CD4-positive, alpha-beta T cell (primary cell): ENCODE measurements around the gene MS4A3. TPM values are rescaled to one million over a fixed set of nuclear protein-coding genes. Genes with fewer than 3 reads are reported as not detected.

Experiments
- ATAC-seq: fragments of 200-7000 bp; cut with Tn5 transposase; one replicate; pipeline ENCODE4 v1.10.0; 2022; ENCODE audit warnings: mild to moderate bottlenecking; ENCODE audit not compliant: poor library complexity
- CTCF ChIA-PET: fragments of 350-600 bp; sonication (Branson Sonifier 250); formaldehyde crosslinking; loops from one replicate; lab custom pipeline; 2021; ENCODE audit warnings: antibody characterized with exemption, inconsistent platforms; lab: Charles Lee
- POLR2A ChIA-PET: fragments of 350-600 bp; sonication (Branson Sonifier 250); formaldehyde crosslinking; loops from one replicate; lab custom pipeline; 2021; ENCODE audit warnings: antibody characterized with exemption, inconsistent platforms; lab: Charles Lee
- DNase-seq, 14 experiments: peaks; one replicate each; pipeline ENCODE4 v3.0.0-alpha.2; 2013 to 2020; ENCODE audit warnings: mixed read lengths in 2 of 14
- H3K27ac ChIP-seq, 2 donors: one replicate each; pipeline versions ENCODE4 v1.5.1 to v1.7.0; 2013; ENCODE audit warnings: low read length in 2 of 2, low read depth in 1 of 2, mild to moderate bottlenecking in 1 of 2
- H3K27me3 ChIP-seq, 2 experiments: 1 replicate in 1 of 2; 2 replicates in 1 of 2; pipeline versions ENCODE4 v1.6.1 to v1.7.0; 2013; ENCODE audit warnings: low read length in 2 of 2, control low read depth in 1 of 2, mild to moderate bottlenecking in 1 of 2, moderate library complexity in 1 of 2; ENCODE audit not compliant: insufficient read depth in 2 of 2, control insufficient read depth in 1 of 2
- H3K36me3 ChIP-seq: one replicate; pipeline ENCODE4 v1.6.1; 2013; ENCODE audit warnings: low read length, control low read depth; ENCODE audit not compliant: insufficient read depth
- H3K4me1 ChIP-seq: one replicate; pipeline ENCODE4 v1.6.1; 2013; ENCODE audit warnings: low read length, control low read depth; ENCODE audit not compliant: insufficient read depth
- H3K4me3 ChIP-seq: one replicate; pipeline ENCODE4 v1.5.1; 2013; ENCODE audit warnings: mild to moderate bottlenecking, low read length, moderate library complexity
- H3K9me3 ChIP-seq, 2 experiments: 1 replicate in 1 of 2; 2 replicates in 1 of 2; pipeline versions ENCODE4 v1.6.1 to v1.7.0; 2013; ENCODE audit warnings: low read length in 2 of 2, mild to moderate bottlenecking in 2 of 2, control low read depth in 1 of 2, moderate library complexity in 1 of 2; ENCODE audit not compliant: control insufficient read depth in 1 of 2, insufficient read depth in 1 of 2
- H3K27ac Mint-ChIP-seq: one replicate; pipeline ENCODE4 v1.8.0; 2020; ENCODE audit warnings: mixed read lengths
- H3K27me3 Mint-ChIP-seq: one replicate; pipeline ENCODE4 v1.8.0; 2021; ENCODE audit warnings: mixed read lengths
- H3K36me3 Mint-ChIP-seq: one replicate; pipeline ENCODE4 v1.8.0; 2021; ENCODE audit warnings: low read depth, mixed read lengths
- H3K4me1 Mint-ChIP-seq: one replicate; pipeline ENCODE4 v1.8.0; 2021; ENCODE audit warnings: low read depth, mixed read lengths
- H3K4me3 Mint-ChIP-seq: one replicate; pipeline ENCODE4 v1.8.0; 2020; ENCODE audit warnings: mild to moderate bottlenecking, mixed read lengths
- H3K9me3 Mint-ChIP-seq: one replicate; pipeline ENCODE4 v1.8.0; 2020; ENCODE audit warnings: mixed read lengths
- CTCF ChIP-seq: fragments of 200-600 bp; IDR thresholded peaks from one replicate; pipeline ENCODE4 v1.8.0; 2022; ENCODE audit warnings: antibody characterized with exemption, mild to moderate bottlenecking
- intact Hi-C, 2 experiments: fragments of 100-400 bp; cut with DNase I in 1 of 2; cut with micrococcal nuclease in 1 of 2; formaldehyde crosslinking; loops; one replicate each; pipeline versions ENCODE4 v1.15.1 to v1.9.0; 2023 to 2025; cut with DNase I, micrococcal nuclease
- total RNA-seq, 174 experiments: library from RNA in 2 of 174; stranded (reverse) in 2 of 174; gene quantifications; one replicate each; pipeline ENCODE4 v1.2.3 and lab custom pipeline; 2021 to 2026

Gene MS4A3
- total RNA-seq, 2 experiments from 2014 or later = not detected

GRCh38 chr11:60119710-60120109, 63.2 kb downstream of the MS4A3 start:
- Mint-ChIP-seq H3K36me3 (no peaks in the 10 kb centered on the region), H3K27me3 (no peaks in the 10 kb centered on the region), H3K4me3 (no peak overlapping the region), H3K9me3 (no peaks in the 10 kb centered on the region), H3K27ac (no peak overlapping the region), H3K4me1 (no peaks in the 10 kb centered on the region)
- Histone ChIP-seq H3K4me1 (no peaks in the 10 kb centered on the region), H3K4me3 (no peak overlapping the region), H3K9me3 (no peaks in the 10 kb centered on the region), H3K36me3 (no peaks in the 10 kb centered on the region), H3K27ac (no peak overlapping the region), H3K27me3 (no peaks in the 10 kb centered on the region)
- ChIA-PET CTCF (interaction anchor here (1.6 kb wide), 1 partner anchor 131 kb away, joined by 3 read pairs; no protein-coding TSS in a partner anchor), POLR2A (no interaction called here)
- TF ChIP-seq CTCF = no peak
- DNase-seq (peak in 1 of 14 experiments; percentile 9), ATAC-seq (no peak)
- intact Hi-C loops = no loop called here

Other genes with a start within 250 kb of the MS4A3 start
- 10 to 100 TPM; 22.8 to 24.6 TPM for gene MRPL16, start 245.9 kb upstream of the MS4A3 start, total RNA-seq
- gene CBLIF, start 211.2 kb upstream of the MS4A3 start, total RNA-seq = not detected
- gene TCN1, start 190.2 kb upstream of the MS4A3 start, total RNA-seq = not detected
- not detected for gene OOSP3, start 177.9 kb upstream of the MS4A3 start, total RNA-seq
- gene OOSP1, start 118.2 kb upstream of the MS4A3 start, total RNA-seq = not detected
- not detected for gene OOSP4A, start 92.6 kb upstream of the MS4A3 start, total RNA-seq
- gene OOSP4B, start 39.5 kb upstream of the MS4A3 start, total RNA-seq = not detected
- not detected for gene OOSP2, start 16.3 kb upstream of the MS4A3 start, total RNA-seq
- not detected for gene MS4A2, start 32.0 kb downstream of the MS4A3 start, total RNA-seq
- gene MS4A6A, start 126.4 kb downstream of the MS4A3 start, total RNA-seq = 1 to 10 TPM; 3.3 TPM
- not detected for gene MS4A4E, start 186.5 kb downstream of the MS4A3 start, total RNA-seq
- not detected for gene MS4A4A, start 224.0 kb downstream of the MS4A3 start, total RNA-seq